ENCODE measurements around the gene GNAZ. TPM values are rescaled to one million over a fixed set of nuclear protein-coding genes. Genes with fewer than 3 reads are reported as not detected.

GNAZ gene
- total and polyA plus RNA-seq, 2 of the 8 experiments (the other 6 are each of a cell fraction or from before 2014, with no cell fraction given) = 6.6 to 9.6 TPM

DNA sequence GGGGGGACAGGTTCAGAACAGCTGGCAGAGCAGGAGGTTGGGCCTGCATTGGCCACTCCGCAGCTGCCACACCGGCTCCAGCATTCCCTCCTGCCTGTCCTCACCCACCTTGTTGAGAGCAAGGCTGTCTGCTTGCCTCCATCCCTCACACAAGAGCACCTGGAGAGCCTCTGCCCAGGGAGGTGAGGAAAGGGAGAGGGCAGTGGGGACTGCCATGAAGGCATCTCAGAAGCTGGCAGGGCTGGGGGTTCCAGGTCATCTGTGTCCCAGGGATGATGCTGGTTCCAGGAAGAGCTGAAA lies 44.4 kb downstream of the GNAZ start:
- DNase-seq (ENCODE audit: low read depth in 1 of 2, low spot score in 2 of 2) (no peak), FAIRE-seq (no peak)
- 86% methylated on average over 2 of the region's 2 CpGs; no CpG with 5 or more reads in 1 of the 2 experiments for WGBS, 2 experiments (ENCODE audit: extremely low coverage in 1 of 2, insufficient coverage in 1 of 2, insufficient read length in 1 of 2, insufficient replicate concordance in 2 of 2, low coverage in 1 of 2, low lambda C conversion rate in 2 of 2, missing lambda C conversion rate in 1 of 2)
- no peaks in the 10 kb centered on the region for H3K9me3 ChIP-seq (ENCODE audit: insufficient read depth in 2 of 2, low read depth in 1 of 2, low read length in 1 of 2)
- H2BK12ac ChIP-seq (ENCODE audit: low read depth, low read length) = no peak overlapping the region
- H4K8ac ChIP-seq (ENCODE audit: extremely low read depth, insufficient read depth, low read length) = no peak overlapping the region
- H3K79me2 ChIP-seq (ENCODE audit: control insufficient read depth in 1 of 2, insufficient read depth in 2 of 2, low read length in 2 of 2) = no peaks in the 10 kb centered on the region
- H3K9ac ChIP-seq (replicated peaks in 1 of 4; ENCODE audit: extremely low read depth in 1 of 4, low read depth in 3 of 4, low read length in 3 of 4) = no peak overlapping the region
- no peaks in the 10 kb centered on the region for H3K79me1 ChIP-seq (ENCODE audit: low read depth, low read length)
- no peak overlapping the region for H3K18ac ChIP-seq (ENCODE audit: extremely low read depth, low read length)
- H3K27me3 ChIP-seq (replicated peaks in 1 of 4; ENCODE audit: control insufficient read depth in 3 of 4, extremely low read depth in 1 of 4, insufficient read depth in 3 of 4, low read length in 3 of 4) = peaks cover 0 to 3% (median 0%) of the 10 kb centered on the region in 4 experiments; a peak in 2 of 7 replicates
- TF ChIP-seq, protein P1, sequence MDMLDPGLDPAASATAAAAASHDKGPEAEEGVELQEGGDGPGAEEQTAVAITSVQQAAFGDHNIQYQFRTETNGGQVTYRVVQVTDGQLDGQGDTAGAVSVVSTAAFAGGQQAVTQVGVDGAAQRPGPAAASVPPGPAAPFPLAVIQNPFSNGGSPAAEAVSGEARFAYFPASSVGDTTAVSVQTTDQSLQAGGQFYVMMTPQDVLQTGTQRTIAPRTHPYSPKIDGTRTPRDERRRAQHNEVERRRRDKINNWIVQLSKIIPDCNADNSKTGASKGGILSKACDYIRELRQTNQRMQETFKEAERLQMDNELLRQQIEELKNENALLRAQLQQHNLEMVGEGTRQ (IDR thresholded peaks at IDR 0.05; ENCODE audit: low read length) = no peak
- TF ChIP-seq POLR2A (IDR thresholded peaks at IDR 0.05; ENCODE audit: control extremely low read depth in 1 of 2, low read depth in 2 of 2, low read length in 2 of 2) (no peak), EZH2 (IDR thresholded peaks at IDR 0.05; ENCODE audit: low read depth, low read length, severe bottlenecking) (no peak), SP4 (IDR thresholded peaks at IDR 0.05; ENCODE audit: low read length) (no peak), CEBPB (IDR thresholded peaks at IDR 0.05; ENCODE audit: low read depth, low read length) (no peak), CREB1 (IDR thresholded peaks at IDR 0.05) (no peak), POU5F1 (IDR thresholded peaks at IDR 0.05; ENCODE audit: low read depth, low read length) (no peak), KDM5A (IDR thresholded peaks at IDR 0.05; ENCODE audit: low read length) (no peak)
- no peak overlapping the region for H2BK20ac ChIP-seq (ENCODE audit: low read length)
- no peak overlapping the region for H2AFZ ChIP-seq (ENCODE audit: low read length)
- H3K23me2 ChIP-seq (ENCODE audit: low read depth, low read length) = no peaks in the 10 kb centered on the region
- no peak overlapping the region for H3K27ac ChIP-seq (ENCODE audit: low read depth, low read length)
- no peak overlapping the region for H3K23ac ChIP-seq (ENCODE audit: insufficient read length)
- no peak overlapping the region for H2BK120ac ChIP-seq (replicated peaks; ENCODE audit: low read depth, low read length)
- ChIA-PET POLR2A (ENCODE audit: partially characterized antibody) (no interaction called here), CTCF (ENCODE audit: partially characterized antibody) (interaction anchor here (0.8 to 24.3 kb wide), 7 partner anchors 13 to 651 kb away, joined by 3 to 384 read pairs (median 4); no protein-coding TSS in a partner anchor)
- no peak overlapping the region for H3K56ac ChIP-seq (replicated peaks; ENCODE audit: insufficient read length, low read depth, low read length)
- no peak overlapping the region for H2BK5ac ChIP-seq (ENCODE audit: low read depth, low read length)
- H3K4ac ChIP-seq (replicated peaks; ENCODE audit: insufficient read length, low read depth, low read length) = no peak overlapping the region
- no peak overlapping the region for H3K14ac ChIP-seq (ENCODE audit: insufficient read length)
- H3K4me2 ChIP-seq (ENCODE audit: insufficient read depth in 1 of 2, low read depth in 2 of 2, low read length in 2 of 2) = no peak overlapping the region
- H3K4me1 ChIP-seq (replicated peaks in 1 of 4; ENCODE audit: control insufficient read depth in 3 of 4, insufficient read depth in 4 of 4, low read length in 3 of 4) = peaks cover 0 to 10% (median 4%) of the 10 kb centered on the region in 4 experiments; a peak in 3 of 7 replicates
- H3K4me3 ChIP-seq (ENCODE audit: extremely low read depth in 1 of 4, insufficient read depth in 2 of 4, low read depth in 3 of 4, low read length in 4 of 4) = no peak overlapping the region
- no peak overlapping the region for H4K91ac ChIP-seq (replicated peaks; ENCODE audit: insufficient read length, low read length)
- H3K36me3 ChIP-seq (ENCODE audit: control insufficient read depth in 2 of 4, insufficient read depth in 4 of 4, low read length in 3 of 4) = no peaks in the 10 kb centered on the region
- H4K20me1 ChIP-seq (replicated peaks in 1 of 2; ENCODE audit: control insufficient read depth in 1 of 2, insufficient read depth in 2 of 2, low read length in 2 of 2) = peaks cover 8 to 19% of the 10 kb centered on the region in 2 experiments
- no peak overlapping the region for H4K5ac ChIP-seq (ENCODE audit: insufficient read length, low read depth, low read length)
- no peak overlapping the region for H2BK15ac ChIP-seq (ENCODE audit: low read length)
- no peak overlapping the region for H2AK5ac ChIP-seq (ENCODE audit: low read depth, low read length)
